Kidney epithelial cell (primary cell): Measurements from ENCODE around the gene DRAM1. TPM values are rescaled to one million over a fixed set of nuclear protein-coding genes. Genes with fewer than 3 reads are reported as not detected.

ENCODE experiments used
- DNase-seq: peaks from one replicate; pipeline ENCODE4 v3.0.0-alpha.2; 2010; ENCODE audit warnings: low read depth
- H3K27me3 ChIP-seq: 2 replicates; pipeline ENCODE4 v1.6.0; 2011; ENCODE audit warnings: low read length; ENCODE audit not compliant: control insufficient read depth, insufficient read depth
- H3K36me3 ChIP-seq: 2 replicates; pipeline ENCODE4 v1.5.1; 2011; ENCODE audit warnings: low read length; ENCODE audit not compliant: control insufficient read depth, insufficient read depth
- H3K4me3 ChIP-seq: 2 replicates; pipeline ENCODE4 v1.5.1; 2011; ENCODE audit warnings: low read depth, mild to moderate bottlenecking, control low read depth, low read length
- CTCF ChIP-seq: IDR thresholded peaks from 2 replicates; pipeline ENCODE4 v1.5.1; 2011; ENCODE audit warnings: mild to moderate bottlenecking, moderate library complexity, low read length, control low read depth, inconsistent platforms; ENCODE audit not compliant: insufficient read depth, poor library complexity, severe bottlenecking
- total RNA-seq: library from RNA; depleted of rRNA; stranded (reverse); fragments of >200 nt; gene quantifications from 2 replicates; pipeline ENCODE4 v1.2.3, GENCODE V29; 2015

DRAM1 gene
- total RNA-seq, 1 donor from 2014 or later = 44.1 TPM

GRCh38 chr12:101923045-101923718 lies 45.8 kb downstream of the DRAM1 start:
- Histone ChIP-seq H3K36me3 (no peaks in the 10 kb centered on the region), H3K4me3 (no peak overlapping the region), H3K27me3 (no peaks in the 10 kb centered on the region)
- DNase-seq = no peak
- TF ChIP-seq CTCF = no peak

- Histone ChIP-seq H3K4me3 (no peak overlapping the region), H3K27me3 (no peaks in the 10 kb centered on the region), H3K36me3 (no peaks in the 10 kb centered on the region)
- no peak for DNase-seq
- TF ChIP-seq CTCF = no peak
Observed at GRCh38 chr12:101924618-101925017, 47.2 kb downstream of the DRAM1 start.

GRCh38 chr12:101925361-101925760 lies 48.0 kb downstream of the DRAM1 start:
- Histone ChIP-seq H3K4me3 (no peak overlapping the region), H3K27me3 (no peaks in the 10 kb centered on the region), H3K36me3 (no peaks in the 10 kb centered on the region)
- no peak for TF ChIP-seq CTCF
- DNase-seq = peak; percentile 67

- Histone ChIP-seq H3K36me3 (no peaks in the 10 kb centered on the region), H3K4me3 (no peak overlapping the region), H3K27me3 (no peaks in the 10 kb centered on the region)
- DNase-seq = no peak
- no peak for TF ChIP-seq CTCF
Observed at GRCh38 chr12:101925935-101926334, 48.6 kb downstream of the DRAM1 start.

GRCh38 chr12:101927036-101927435 lies 49.7 kb downstream of the DRAM1 start:
- DNase-seq = no peak
- H3K27me3 ChIP-seq = no peaks in the 10 kb centered on the region
- no peaks in the 10 kb centered on the region for H3K36me3 ChIP-seq
- no peak overlapping the region for H3K4me3 ChIP-seq
- no peak for TF ChIP-seq CTCF

GRCh38 chr12:101927999-101928398 lies 50.6 kb downstream of the DRAM1 start:
- Histone ChIP-seq H3K4me3 (no peak overlapping the region), H3K36me3 (no peaks in the 10 kb centered on the region), H3K27me3 (no peaks in the 10 kb centered on the region)
- DNase-seq = no peak
- no peak for TF ChIP-seq CTCF
